Upper lobe of left lung (tissue), 6 donors: ENCODE measurements around the gene NET1. TPM values are rescaled to one million over a fixed set of nuclear protein-coding genes. Genes with fewer than 3 reads are reported as not detected.

Experiments used
- ATAC-seq, 2 donors: fragments of 200-7000 bp; cut with Tn5 transposase; one replicate each; pipeline ENCODE4 v1.9.1; 2022; ENCODE audit warnings: mild to moderate bottlenecking in 2 of 2, moderate library complexity in 2 of 2; ENCODE audit not compliant: low FRiP score in 2 of 2
- DNase-seq, 2 donors: peaks; one replicate each; pipeline ENCODE4 v3.0.0-alpha.2; 2019 to 2020
- H3K27ac ChIP-seq, 4 donors: fragments of 200-600 bp; sonication (generic); one replicate each; pipeline ENCODE4 v1.5.1; 2016 to 2019
- H3K27me3 ChIP-seq, 4 donors: fragments of 200-600 bp; sonication (generic); one replicate each; pipeline ENCODE4 v1.5.1; 2017 to 2019
- H3K36me3 ChIP-seq, 4 donors: fragments of 200-600 bp; sonication (generic); one replicate each; pipeline ENCODE4 v1.5.1; 2016 to 2019
- H3K4me1 ChIP-seq, 4 donors: fragments of 200-600 bp; sonication (generic); one replicate each; pipeline ENCODE4 v1.5.1; 2018 to 2019
- H3K4me3 ChIP-seq, 4 donors: fragments of 200-600 bp; sonication (generic); one replicate each; pipeline ENCODE4 v1.5.1; 2017 to 2019; ENCODE audit warnings: mild to moderate bottlenecking in 2 of 4, moderate library complexity in 1 of 4
- H3K9me3 ChIP-seq, 4 donors: fragments of 200-600 bp; sonication (generic); one replicate each; pipeline ENCODE4 v1.5.1; 2018 to 2019
- CTCF ChIP-seq, 6 experiments: fragments of 450-650 bp in 4 of 6; fragments of 200-600 bp in 2 of 6; sonication (generic) in 2 of 6; IDR thresholded peaks; one replicate each; pipeline ENCODE4 v1.5.1; 2016 to 2019; ENCODE audit warnings: antibody characterized with exemption in 6 of 6
- EP300 ChIP-seq, 4 donors: sonication (generic); formaldehyde crosslinking; IDR thresholded peaks; one replicate each; pipeline ENCODE4 v1.5.1; 2017; ENCODE audit warnings: antibody characterized with exemption in 4 of 4, control low read depth in 2 of 4
- POLR2A ChIP-seq, 4 donors: fragments of 450-650 bp; IDR thresholded peaks; one replicate each; pipeline ENCODE4 v1.5.1; 2016 to 2017; ENCODE audit warnings: antibody characterized with exemption in 4 of 4, mild to moderate bottlenecking in 2 of 4
- POLR2AphosphoS5 ChIP-seq, 2 donors: sonication (generic); formaldehyde crosslinking; IDR thresholded peaks; one replicate each; pipeline ENCODE4 v1.5.1; 2017; ENCODE audit warnings: antibody characterized with exemption in 2 of 2
- WGBS, 2 donors: methylation state at CpG; one replicate each; pipeline ENCODE4 v1.1.5; 2017 to 2018; 5-methylcytosine and 5-hydroxymethylcytosine counted together
- total RNA-seq, 6 donors: library from RNA; depleted of rRNA in 4 of 6; stranded (reverse); fragments of >200 nt in 4 of 6; gene quantifications; one replicate each; pipeline versions ENCODE4 v1.1.0 to v1.2.1, GENCODE V29; 2016 to 2021
- donor health status: DM: no; HTN: no; CAD: no; lungs with moderate emphysema.
- donor health status: DM: no; HTN: yes; CAD: no; lungs with severe emphysema.

Gene NET1
- total RNA-seq, 6 donors from 2014 or later = 24.1 to 85.0 (median 47.2) TPM

DNA sequence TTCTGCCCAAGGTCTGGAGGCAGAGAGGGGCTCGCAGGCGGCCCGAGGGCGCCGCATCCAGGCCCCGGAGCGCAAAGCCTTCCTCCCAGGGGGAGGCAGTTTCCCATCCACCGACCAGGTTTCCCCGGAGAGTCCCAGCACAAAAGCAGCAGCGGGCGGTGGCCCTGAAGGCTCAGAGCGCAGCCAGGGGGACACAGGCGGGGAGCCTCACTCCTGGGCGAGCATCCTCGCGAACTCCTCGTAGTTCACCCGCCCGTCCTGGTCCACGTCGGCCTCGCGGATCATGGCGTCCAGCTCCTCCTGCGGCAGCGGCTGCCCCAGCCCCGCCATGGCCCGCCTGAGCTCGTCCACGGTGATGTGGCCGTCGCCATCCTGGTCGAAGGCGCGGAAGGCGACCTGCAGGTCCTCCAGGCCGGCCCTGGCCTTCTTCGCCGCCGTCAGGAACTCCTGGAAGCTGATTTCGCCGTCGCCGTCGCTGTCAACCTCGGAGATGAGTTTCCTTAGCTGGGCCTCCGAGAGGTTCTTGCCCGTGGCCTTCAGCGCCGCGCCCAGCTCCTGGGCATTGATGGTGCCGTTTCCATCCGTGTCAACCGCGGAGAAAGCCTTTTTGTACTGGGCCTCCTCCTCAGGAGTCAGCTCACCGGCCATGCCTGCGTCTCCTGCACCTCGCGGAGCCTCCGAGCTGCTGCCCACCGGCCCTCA is 86.6 kb downstream of the NET1 start:
- H3K4me1 ChIP-seq = peaks cover 0 to 33% (median 8%) of the 10 kb centered on the region in 4 donors
- H3K27me3 ChIP-seq = no peaks in the 10 kb centered on the region
- 95 to 98% methylated on average over 36 to 45 of the region's 61 CpGs for WGBS, 2 donors
- TF ChIP-seq CTCF (IDR thresholded peaks at IDR 0.05) (no peak), POLR2A (IDR thresholded peaks at IDR 0.05) (no peak)
- H3K9me3 ChIP-seq = no peaks in the 10 kb centered on the region
- no peak overlapping the region for H3K27ac ChIP-seq
- ATAC-seq (no peak), DNase-seq (peak in 1 of 2 donors; percentile 82)
- no peak overlapping the region for H3K4me3 ChIP-seq
- no peaks in the 10 kb centered on the region for H3K36me3 ChIP-seq

DNA sequence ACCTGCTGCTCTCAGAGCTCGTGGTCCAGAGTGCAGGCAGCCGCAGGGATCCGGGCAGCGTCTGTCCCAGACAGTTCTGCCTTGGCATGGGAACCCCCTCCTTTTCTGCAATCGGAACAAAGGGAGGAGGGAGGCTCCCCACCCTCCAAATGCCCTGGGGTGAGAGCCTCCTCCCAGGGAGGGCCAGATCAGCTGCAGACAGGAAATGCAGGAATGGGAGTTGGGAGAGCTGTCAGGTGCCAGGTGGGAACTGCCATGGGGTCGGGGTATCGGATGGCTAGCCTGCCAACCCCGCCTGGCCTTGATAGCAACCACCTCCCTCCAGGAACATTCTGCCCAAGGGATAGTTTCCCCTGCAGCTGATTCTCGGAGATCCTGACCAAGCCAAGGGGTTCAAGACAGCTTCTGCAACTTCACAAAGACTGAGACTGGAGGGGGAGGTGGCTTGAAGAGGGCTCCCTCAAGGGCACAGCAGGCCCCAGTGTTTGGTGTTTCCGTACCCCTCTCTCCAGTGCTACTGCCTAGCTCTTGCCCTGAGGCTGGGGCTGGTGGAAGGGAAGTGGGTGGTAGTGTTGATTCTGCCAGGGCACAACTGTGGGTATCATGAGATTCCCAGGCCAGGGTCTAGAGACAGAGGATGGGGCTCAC is 87.3 kb downstream of the NET1 start, which contains the start of gene CALML5:
TSS of gene CALML5 (minus strand) at position 78 of the 648 bp plus-strand sequence. CDS start 132 bp downstream, outside the sequence.
- H3K4me3 ChIP-seq = no peak within 1 kb of the TSS
- 96 to 100% methylated on average over 4 to 9 of the region's 10 CpGs for WGBS, 2 donors
- DNase-seq = no peak

DNA sequence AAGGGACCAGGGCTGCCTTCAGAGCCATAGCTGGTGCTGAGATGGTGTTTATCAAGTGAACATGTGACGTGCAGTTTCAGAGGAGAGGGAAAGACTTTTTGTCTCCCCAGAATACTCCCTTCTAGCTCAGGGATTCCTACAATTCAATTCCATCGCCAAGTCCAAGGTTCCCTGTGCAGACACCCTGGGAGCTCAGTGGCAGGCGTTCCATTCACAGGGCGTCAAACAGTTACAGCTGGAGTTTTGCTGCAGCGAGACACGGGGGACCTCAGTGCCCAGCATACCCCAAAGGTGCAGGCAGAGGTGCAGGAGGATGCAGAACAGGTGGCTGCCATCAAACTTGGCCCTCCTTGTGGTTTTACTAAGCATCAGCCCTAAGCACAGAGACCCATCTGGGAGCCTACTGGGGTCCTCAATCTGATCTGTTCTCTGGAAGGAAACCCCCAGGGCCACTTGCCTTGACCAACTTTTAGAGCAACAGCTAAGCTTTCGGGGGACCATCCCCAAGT is 87.9 kb downstream of the NET1 start:
- Histone ChIP-seq H3K27ac (no peak overlapping the region), H3K36me3 (no peaks in the 10 kb centered on the region), H3K9me3 (no peaks in the 10 kb centered on the region), H3K27me3 (no peaks in the 10 kb centered on the region), H3K4me1 (peaks cover 0 to 35% (median 9%) of the 10 kb centered on the region in 4 donors), H3K4me3 (no peak overlapping the region)
- 90 to 99% methylated on average over 7 of the region's 7 CpGs for WGBS, 2 donors
- DNase-seq (no peak), ATAC-seq (no peak)
- TF ChIP-seq POLR2AphosphoS5 (IDR thresholded peaks at IDR 0.05) (no peak), CTCF (IDR thresholded peaks at IDR 0.05) (no peak), EP300 (IDR thresholded peaks at IDR 0.05) (no peak), POLR2A (IDR thresholded peaks at IDR 0.05) (no peak)

More for the DNA sequence above, 87.3 kb downstream of the NET1 start, which contains the start of gene CALML5:
- no peaks in the 10 kb centered on the region for H3K36me3 ChIP-seq
- no peak for ATAC-seq
- no peak within 1 kb of the TSS for H3K27ac ChIP-seq
- H3K9me3 ChIP-seq = no peaks in the 10 kb centered on the region
- H3K27me3 ChIP-seq = no peaks in the 10 kb centered on the region
- TF ChIP-seq CTCF (IDR thresholded peaks at IDR 0.05) (no peak), EP300 (IDR thresholded peaks at IDR 0.05) (no peak), POLR2AphosphoS5 (IDR thresholded peaks at IDR 0.05) (no peak)
- peaks cover 0 to 35% (median 9%) of the 10 kb centered on the region in 4 donors for H3K4me1 ChIP-seq

DNA sequence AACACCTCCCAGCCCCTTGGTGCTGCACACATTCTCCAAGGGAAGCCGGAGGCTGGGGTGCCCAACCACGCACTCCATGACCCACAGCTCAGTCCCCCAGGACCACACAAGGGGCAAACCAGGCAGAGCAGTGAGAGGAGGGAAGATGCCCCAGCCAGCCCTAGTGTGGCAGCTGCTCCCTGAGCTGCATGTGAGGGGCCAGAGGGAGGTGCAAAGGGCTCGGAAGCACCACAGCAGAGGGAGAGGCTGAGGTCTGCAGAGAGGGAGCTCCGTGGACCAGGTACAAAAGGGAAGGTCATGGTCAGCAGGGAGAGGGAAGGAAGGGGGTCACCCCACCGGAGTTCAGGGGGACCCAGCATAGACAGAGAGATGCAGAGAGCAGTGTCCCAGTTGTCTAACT is 88.6 kb downstream of the NET1 start:
- peaks cover under 1 to 35% (median 9%) of the 10 kb centered on the region in 4 donors for H3K4me1 ChIP-seq
- H3K27ac ChIP-seq = no peak overlapping the region
- TF ChIP-seq POLR2A (IDR thresholded peaks at IDR 0.05) (no peak), CTCF (IDR thresholded peaks at IDR 0.05) (no peak), POLR2AphosphoS5 (IDR thresholded peaks at IDR 0.05) (no peak), EP300 (IDR thresholded peaks at IDR 0.05) (no peak)
- no peak overlapping the region for H3K4me3 ChIP-seq
- H3K9me3 ChIP-seq = no peaks in the 10 kb centered on the region
- no peak for ATAC-seq
- H3K27me3 ChIP-seq = no peaks in the 10 kb centered on the region
- H3K36me3 ChIP-seq = no peaks in the 10 kb centered on the region
- WGBS, 2 donors = 56 to 71% methylated on average over 5 of the region's 5 CpGs
- DNase-seq = no peak
